ENCODE data around the gene CEACAM3. TPM values are rescaled to one million over a fixed set of nuclear protein-coding genes. Genes with fewer than 3 reads are reported as not detected.
A peak's percentile ranks its signal among the peaks of the same experiment; 100 is the strongest.

CEACAM3 gene
- polyA plus RNA-seq, 3 donors, result 5.9 to 11.8 (median 11.3) TPM

GRCh38 chr19:41843371-41843770 is 47.0 kb downstream of the CEACAM3 start:
- Mint-ChIP-seq H3K27ac (no peak overlapping the region), H3K4me3 (no peak overlapping the region), H3K9me3 (peaks cover 0 to 10% (median 5%) of the 10 kb centered on the region in 7 donors), H3K27me3 (ENCODE audit: low read depth in 3 of 3) (peaks cover 2 to 9% (median 8%) of the 10 kb centered on the region in 3 donors), H3K36me3 (no peaks in the 10 kb centered on the region), H3K4me1 (peaks cover 20% of the 10 kb centered on the region)
- Histone ChIP-seq H4K20me1 (ENCODE audit: insufficient read depth, low read length) (no peaks in the 10 kb centered on the region), H3K4me1 (ENCODE audit: control insufficient read depth in 1 of 2, insufficient read depth in 2 of 2, low read length in 2 of 2) (peaks cover 11 to 17% of the 10 kb centered on the region in 2 donors), H3K79me2 (ENCODE audit: insufficient read depth, low read length) (no peaks in the 10 kb centered on the region), H3K27ac (ENCODE audit: low read depth in 1 of 2, low read length in 2 of 2) (no peak overlapping the region), H3K9me3 (replicated peaks in 1 of 2; ENCODE audit: control insufficient read depth in 1 of 2, insufficient read depth in 1 of 2, low read length in 2 of 2) (no peaks in the 10 kb centered on the region), H2AFZ (ENCODE audit: insufficient read depth, low read depth, low read length, poor library complexity, severe bottlenecking) (no peak overlapping the region), H3K4me2 (replicated peaks; ENCODE audit: extremely low read depth, low read length, poor library complexity, severe bottlenecking) (no peak overlapping the region), H3K36me3 (replicated peaks in 1 of 2; ENCODE audit: control insufficient read depth in 1 of 2, insufficient read depth in 2 of 2, low read length in 2 of 2) (no peaks in the 10 kb centered on the region), H3K27me3 (ENCODE audit: control insufficient read depth in 2 of 2, insufficient read depth in 2 of 2, low read length in 2 of 2) (no peaks in the 10 kb centered on the region), H3K9ac (ENCODE audit: insufficient read depth, low read length, poor library complexity, severe bottlenecking) (no peak overlapping the region), H3K4me3 (replicated peaks in 1 of 3; ENCODE audit: low read depth in 2 of 3, low read length in 3 of 3) (no peak overlapping the region)
- no peak for DNase-seq
- intact Hi-C loops (cut with micrococcal nuclease), result no loop called here
- no peak for TF ChIP-seq CTCF (IDR thresholded peaks at IDR 0.05)
- WGBS (ENCODE audit: insufficient coverage), result 88% methylated on average over 2 of the region's 7 CpGs

GRCh38 chr19:41844601-41845000 is 48.2 kb downstream of the CEACAM3 start, which contains the start of gene LYPD4:
Gene LYPD4 (minus strand): TSS chr19:41844683. CDS start chr19:41839285, 5,398 bp downstream.
- peaks cover 10% of the 10 kb centered on the region in 2 donors for H3K4me1 ChIP-seq (ENCODE audit: control insufficient read depth in 1 of 2, insufficient read depth in 2 of 2, low read length in 2 of 2)
- no peaks in the 10 kb centered on the region for H3K36me3 ChIP-seq (replicated peaks in 1 of 2; ENCODE audit: control insufficient read depth in 1 of 2, insufficient read depth in 2 of 2, low read length in 2 of 2)
- no peak within 1 kb of the TSS for H3K27ac ChIP-seq (ENCODE audit: low read depth in 1 of 2, low read length in 2 of 2)
- no peaks in the 10 kb centered on the region for H3K79me2 ChIP-seq (ENCODE audit: insufficient read depth, low read length)
- H3K27me3 ChIP-seq (ENCODE audit: control insufficient read depth in 2 of 2, insufficient read depth in 2 of 2, low read length in 2 of 2), result no peaks in the 10 kb centered on the region
- Mint-ChIP-seq H3K27ac (peak within 1 kb of the TSS in 2 of 7 donors; percentile 24 to 30), H3K4me3 (no peak within 1 kb of the TSS), H3K9me3 (peaks cover 0 to 10% (median 5%) of the 10 kb centered on the region in 7 donors), H3K36me3 (no peaks in the 10 kb centered on the region), H3K4me1 (peaks cover 10% of the 10 kb centered on the region), H3K27me3 (ENCODE audit: low read depth in 3 of 3) (peaks cover 2 to 9% (median 7%) of the 10 kb centered on the region in 3 donors)
- DNase-seq, result no peak
- no peak within 1 kb of the TSS for H3K4me3 ChIP-seq (replicated peaks in 1 of 3; ENCODE audit: low read depth in 2 of 3, low read length in 3 of 3)
- 85% methylated on average over 29 of the region's 30 CpGs for WGBS (ENCODE audit: insufficient coverage)
- no peaks in the 10 kb centered on the region for H4K20me1 ChIP-seq (ENCODE audit: insufficient read depth, low read length)
- no peak within 1 kb of the TSS for H3K4me2 ChIP-seq (replicated peaks; ENCODE audit: extremely low read depth, low read length, poor library complexity, severe bottlenecking)
- no peaks in the 10 kb centered on the region for H3K9me3 ChIP-seq (replicated peaks in 1 of 2; ENCODE audit: control insufficient read depth in 1 of 2, insufficient read depth in 1 of 2, low read length in 2 of 2)
- intact Hi-C loops (cut with micrococcal nuclease), result no loop called here
- no peak within 1 kb of the TSS for H3K9ac ChIP-seq (ENCODE audit: insufficient read depth, low read length, poor library complexity, severe bottlenecking)
- TF ChIP-seq CTCF (IDR thresholded peaks at IDR 0.05), result no peak
- H2AFZ ChIP-seq (ENCODE audit: insufficient read depth, low read depth, low read length, poor library complexity, severe bottlenecking), result no peak within 1 kb of the TSS
